C4-2B (cell line): Measurements from ENCODE around the gene SFXN1.

Experiments used
- CTCF ChIP-seq: fragments of 450-650 bp; conservative IDR thresholded peaks from 2 replicates; pipeline ENCODE4 v1.5.1; 2017; ENCODE audit warnings: mild to moderate bottlenecking
- ZFX ChIP-seq: fragments of 450-650 bp; IDR thresholded peaks from 2 replicates; pipeline ENCODE4 v1.6.1; 2017

GRCh38 chr5:175467983-175468690 lies 10.2 kb upstream of the SFXN1 start:
- TF ChIP-seq CTCF (no peak), ZFX (no peak)
